ENCODE measurements around the gene SH3RF2.

- no peak for TF ChIP-seq CTCF (IDR thresholded peaks at IDR 0.05 in 4 of 5, conservative IDR thresholded peaks at IDR 0.05 in 1 of 5)
- no peak for TF ChIP-seq POLR2A (IDR thresholded peaks at IDR 0.05)
Measured at GRCh38 chr5:146000072-146000471, 63.7 kb downstream of the SH3RF2 start.
